C1 segment of cervical spinal cord (tissue), 14 donors: ENCODE measurements around the gene IL9.

Source experiments
- DNase-seq, 14 donors: peaks; one replicate each; lab custom pipeline; 2025; lab: John Stamatoyannopoulos, UW

IL9 gene

DNA sequence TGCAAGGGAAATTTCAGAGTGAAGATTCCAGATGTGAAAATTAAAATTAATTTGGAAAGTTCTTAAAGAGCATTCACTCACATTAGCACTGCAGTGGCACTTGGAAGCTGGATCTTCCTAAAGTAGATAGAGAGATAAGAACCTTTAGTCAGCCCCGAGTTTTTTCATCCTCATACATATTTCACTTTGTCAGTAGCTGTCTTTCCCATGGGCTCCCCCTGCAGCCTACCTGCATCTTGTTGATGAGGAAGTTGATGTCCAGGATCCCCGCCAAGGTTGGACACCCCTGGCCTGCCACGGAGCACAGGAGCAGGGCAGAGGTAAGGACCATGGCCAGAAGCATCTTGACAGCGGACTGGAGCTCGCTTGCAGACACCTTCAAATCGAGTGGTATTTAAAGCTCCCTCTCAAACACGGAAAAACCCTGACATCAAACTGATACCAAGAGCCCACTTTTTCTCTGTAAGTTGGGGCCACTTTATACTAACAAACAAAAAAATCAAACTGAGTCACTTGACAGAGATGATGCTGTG lies at the start of gene IL9:
IL9 (minus strand) TSS at position 368 of the 533 bp plus-strand sequence; CDS start at position 343, 25 bp downstream.
- no peak for DNase-seq

DNA sequence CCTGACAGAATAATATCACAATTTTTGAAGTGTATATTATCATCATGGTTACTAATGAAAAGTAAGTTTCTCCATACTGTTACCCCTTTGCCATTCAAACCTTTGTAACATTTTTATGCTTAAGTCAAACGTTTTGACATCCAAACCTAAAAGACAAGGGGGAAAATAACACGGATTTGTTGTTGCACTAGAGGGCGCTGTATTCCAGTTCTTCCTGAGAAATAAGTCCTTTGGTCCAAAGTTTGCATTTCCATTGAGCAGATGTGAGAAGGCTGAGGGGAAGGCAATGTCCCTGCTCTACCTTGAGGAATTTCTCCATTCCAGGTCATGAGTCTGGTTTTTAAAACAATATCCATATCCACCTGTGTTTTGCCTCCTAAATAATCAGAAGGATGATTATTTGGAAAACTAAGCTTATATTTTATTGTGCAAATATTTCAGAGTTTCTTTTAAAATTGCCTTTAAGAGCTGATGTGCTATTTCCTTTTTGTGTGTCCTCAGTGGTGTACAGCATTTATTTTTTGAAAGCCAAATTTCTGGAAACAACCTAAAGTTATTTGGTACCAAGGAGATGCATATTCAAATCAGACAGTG lies 49.4 kb upstream of the IL9 start:
- peak in 4 of 14 donors; percentile 0 to 7 (median 4) for DNase-seq

DNA sequence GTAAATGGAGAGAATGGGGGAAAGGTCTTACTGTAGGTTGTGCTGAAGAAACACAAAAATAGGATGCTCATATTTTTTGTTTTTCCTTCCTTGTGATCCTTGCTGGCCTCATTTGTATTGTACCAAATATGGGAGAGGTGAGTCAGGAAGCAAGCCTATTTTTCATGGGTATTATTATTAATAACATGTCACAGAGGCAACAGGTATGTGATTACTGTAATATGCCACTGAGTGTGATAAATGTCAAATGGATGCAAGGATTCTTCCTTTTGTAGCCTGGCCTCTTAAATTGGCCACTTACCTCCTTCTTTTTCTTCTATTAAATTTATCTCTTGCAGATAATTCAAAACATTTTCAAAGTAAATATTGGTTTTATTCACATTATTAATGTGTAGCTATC lies 48.9 kb upstream of the IL9 start:
- no peak for DNase-seq

DNA sequence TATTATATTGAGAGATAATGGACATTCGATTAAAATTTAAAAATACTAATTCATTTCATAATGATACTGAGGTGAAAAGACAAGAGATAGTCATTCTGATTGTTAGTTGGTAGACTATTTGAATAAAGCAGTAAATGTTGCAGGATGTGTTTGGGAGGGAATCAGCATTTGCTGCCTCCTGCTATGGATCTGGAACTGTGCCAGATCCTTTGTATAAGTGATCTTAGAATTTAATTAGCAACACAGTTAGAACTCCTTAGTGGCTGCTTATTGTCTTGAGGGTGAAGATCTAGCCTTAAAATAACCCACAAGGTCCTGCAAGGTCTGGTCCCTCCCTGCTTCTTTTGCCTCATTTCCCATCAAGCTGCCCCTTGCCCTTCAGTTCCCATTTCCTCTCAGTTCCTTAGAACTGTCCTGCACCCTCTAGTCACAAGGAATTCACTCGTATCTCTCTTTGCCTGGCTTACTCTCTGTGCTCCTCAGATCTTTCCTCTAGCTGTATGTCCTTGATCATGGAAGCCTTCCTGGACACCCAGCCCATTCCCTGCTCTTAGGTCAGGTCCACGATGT lies 46.6 kb upstream of the IL9 start:
- DNase-seq, result no peak

DNA sequence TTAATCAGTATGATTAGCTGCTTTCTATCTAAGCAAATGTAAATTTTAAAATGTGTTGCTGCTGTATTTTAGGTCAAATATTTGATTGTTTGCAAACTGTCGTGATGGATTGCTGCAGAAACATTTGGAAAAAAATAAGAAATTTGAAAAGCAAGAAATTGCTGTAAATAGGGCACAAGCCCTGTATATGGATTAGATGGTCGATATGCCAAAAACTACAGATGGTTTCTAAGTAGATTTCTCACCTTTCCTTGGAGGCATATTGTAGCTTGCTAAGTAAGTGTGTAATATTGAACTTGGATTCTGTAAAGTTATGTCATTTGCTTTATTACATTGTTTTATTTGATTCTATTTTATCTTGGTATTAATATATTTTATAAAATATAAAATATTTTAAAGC lies 46.1 kb upstream of the IL9 start:
- no peak for DNase-seq

DNA sequence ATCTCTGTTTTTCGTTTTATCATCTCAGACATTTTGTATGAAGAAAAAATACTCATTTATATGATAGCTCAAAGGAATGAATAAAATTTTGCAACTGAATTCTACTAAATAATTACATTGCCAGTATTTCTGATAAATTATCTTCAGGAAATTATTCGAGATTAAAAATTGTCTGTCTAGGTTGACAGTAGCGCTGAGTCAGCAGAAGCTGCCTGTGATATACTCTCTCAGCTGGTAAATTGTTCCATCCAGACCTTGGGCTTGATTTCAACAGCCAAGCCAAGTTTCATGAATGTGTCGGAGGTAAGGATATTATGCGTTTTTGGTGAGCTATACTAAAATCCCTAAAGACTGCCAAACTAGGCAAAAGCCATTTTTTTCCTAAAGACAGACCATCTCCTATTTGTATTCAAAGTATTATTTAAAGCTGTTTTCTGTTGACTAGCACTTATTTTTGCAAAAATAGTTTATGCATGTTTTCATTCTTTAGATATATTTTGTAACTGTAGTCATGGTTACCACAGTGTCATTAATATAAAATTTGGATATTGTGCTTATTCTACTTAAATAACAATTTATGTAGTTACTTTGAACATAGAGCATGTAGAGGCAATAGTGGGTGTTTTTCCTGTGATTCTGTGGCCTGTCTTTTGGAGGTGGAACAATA lies 41.7 kb upstream of the IL9 start:
- no peak for DNase-seq

DNA sequence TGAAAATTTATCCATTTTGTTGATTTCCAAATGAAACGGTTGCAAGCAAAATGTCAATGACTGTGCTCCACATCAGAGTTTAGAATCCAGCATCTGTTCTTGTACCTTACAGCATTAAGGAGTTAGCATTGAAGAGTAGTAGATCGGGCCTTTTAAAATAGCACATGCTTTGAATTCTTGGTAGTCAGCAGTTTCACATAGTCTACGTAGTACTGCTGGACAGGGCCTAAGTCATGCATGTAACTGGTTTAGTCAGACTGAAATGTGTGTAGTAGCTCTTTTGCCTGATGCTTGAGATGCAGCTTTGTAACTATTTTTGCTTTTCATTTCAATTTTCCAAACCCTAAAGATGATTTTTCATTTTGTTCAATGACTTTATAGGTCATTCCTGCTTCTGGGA lies 39.3 kb upstream of the IL9 start:
- DNase-seq, result no peak

DNA sequence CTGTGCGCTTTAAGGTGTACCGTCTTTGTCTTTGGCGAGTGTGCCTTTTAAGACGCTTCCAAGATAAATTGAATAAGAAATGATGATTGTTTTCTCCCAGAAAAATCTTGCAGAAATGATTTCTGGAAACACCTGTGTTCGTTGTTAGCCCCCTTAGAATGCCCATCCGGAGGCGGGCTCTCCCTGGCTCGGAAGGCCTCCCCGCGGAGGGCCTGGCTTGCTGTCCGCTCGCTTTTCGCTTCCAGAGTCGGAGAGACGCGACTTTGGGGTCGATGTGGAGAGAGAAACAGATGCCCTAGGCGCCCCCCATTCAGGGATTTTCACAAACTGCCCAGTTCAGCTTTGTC lies 35.3 kb upstream of the IL9 start:
- DNase-seq, result no peak

DNA sequence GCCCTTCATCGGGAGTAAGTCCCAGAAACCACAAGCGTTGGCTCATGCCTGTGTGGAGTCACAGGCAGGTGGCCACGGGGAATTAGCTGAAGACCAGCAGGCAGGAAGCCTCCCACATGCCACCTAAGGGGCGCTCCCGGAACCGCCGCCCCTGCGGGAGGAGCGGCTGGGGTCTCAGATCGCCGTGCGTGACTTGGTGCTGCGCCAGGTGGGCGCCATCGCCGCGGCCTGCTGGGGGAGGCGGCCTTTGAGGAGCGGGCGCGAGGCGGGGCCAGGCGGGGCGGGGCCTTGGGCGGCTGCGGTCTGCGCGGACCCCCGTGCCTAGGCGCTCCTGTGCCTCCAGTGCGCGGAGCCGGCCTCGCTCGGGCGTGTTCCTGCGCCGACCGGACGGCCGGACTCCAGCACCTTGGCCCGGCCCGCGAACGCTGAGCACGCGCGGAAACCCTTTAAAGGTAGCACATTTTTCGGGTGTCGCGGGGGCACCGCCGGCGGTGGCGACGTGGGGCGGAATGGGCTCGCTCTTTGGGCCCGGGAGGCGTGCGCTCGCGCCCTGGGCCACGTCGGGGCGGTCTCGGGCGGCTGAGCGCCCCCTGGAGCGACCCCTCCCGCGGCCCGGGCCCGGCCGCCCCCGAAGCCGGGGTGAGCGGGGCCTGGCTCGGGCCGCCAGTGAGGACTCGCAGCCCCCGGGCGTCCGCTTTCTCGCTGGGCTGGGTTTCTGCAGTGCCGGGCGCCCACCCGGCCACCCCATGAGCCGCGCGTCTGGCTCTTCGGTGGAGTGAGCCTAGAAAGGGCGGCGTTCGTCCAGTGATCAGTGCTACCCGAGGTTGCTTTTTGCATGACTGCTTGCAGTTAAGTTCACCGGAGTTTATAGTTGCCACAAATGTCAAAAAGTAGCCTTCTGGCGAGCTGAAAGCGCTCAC lies 34.6 kb upstream of the IL9 start:
- DNase-seq, result no peak

DNA sequence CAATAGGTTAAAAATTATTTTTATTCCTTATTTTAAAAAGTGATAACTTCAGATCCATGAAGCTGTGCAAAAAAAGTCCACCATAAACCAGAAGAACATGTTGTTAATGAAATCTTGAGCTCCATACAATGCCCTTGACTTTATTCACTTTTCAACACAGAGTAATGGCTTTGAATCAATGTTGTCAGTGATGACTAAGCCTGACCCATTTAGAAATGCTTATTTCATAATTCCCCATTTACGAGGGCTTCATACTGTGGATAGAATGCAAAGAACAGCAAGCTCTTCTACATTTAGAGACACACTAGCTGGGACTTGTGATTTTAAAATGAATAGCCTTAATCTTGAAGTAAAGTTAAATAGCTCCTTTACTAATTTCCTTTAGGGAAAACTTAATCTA lies 25.7 kb upstream of the IL9 start:
- no peak for DNase-seq

DNA sequence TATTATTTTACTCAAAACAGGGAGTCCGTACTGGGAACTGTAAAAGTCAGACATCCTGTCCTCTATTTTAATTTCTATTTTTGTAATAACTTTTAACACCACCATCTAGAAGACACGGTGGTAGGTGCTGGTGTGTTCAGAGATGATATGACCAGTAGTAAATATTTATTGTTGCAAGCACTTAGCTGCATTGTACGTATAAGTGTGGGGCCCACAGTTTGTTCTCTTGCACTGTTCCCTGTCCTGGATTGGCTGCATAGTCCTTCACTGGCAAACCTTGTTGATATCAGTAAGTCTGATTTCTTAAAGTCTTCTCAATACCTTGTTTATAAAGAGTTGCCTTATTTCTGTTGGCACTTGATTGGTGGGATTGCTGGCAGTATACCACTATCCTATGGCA lies 24.6 kb upstream of the IL9 start:
- DNase-seq, result no peak

DNA sequence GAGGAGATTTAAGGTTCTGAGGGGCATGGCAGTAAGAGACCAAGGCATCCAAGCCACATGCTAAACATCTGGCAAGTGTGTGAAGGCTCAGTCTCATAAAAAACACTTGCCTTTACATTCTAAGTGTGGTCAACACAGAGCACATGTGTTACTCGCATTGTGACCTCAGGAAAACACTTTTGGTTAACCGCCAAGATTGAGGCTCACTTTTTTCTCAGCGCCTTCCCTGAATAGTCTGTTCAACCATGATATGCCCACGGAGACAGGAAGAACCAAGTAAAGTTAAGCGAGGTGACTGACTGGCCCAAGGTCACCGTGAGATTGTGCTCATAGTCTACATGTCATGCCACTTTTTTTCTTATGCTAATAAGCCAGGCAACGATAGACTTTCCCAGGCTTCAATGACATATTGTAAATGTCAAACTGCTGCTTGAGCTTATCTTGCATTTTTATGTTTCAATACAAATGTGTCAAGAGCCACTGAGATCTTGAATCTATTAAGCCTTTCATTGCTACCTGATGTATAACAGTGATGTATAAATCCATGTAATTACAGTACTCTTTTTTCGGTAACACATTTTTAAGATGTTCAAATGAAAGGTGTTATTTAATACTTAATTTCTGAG lies 21.1 kb upstream of the IL9 start:
- no peak for DNase-seq

DNA sequence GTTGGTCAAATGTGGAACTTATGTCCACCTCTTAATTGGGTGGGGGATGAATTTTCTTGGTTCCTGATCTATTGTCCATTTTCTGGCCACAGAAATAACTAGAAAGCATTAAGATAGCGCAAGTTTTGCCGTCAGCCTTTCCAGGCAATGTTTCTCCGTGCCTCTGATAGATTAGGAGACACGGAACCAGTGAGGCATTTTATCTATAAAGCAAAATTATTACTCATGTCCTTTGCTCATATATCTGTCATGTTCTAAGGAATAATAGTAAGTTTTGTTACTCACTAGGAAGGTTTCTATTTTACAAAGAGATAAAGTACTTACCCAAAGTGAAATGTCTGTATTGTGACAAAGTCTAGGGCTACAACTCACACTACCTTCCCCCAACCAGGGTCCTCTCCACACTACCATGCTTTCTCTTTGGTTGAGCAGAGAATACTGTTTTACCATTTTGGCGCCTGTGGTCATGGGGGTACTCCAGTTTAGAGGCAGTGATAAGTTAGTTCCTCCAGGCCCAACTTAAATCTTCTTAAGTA lies 19.9 kb upstream of the IL9 start:
- DNase-seq, result no peak

DNA sequence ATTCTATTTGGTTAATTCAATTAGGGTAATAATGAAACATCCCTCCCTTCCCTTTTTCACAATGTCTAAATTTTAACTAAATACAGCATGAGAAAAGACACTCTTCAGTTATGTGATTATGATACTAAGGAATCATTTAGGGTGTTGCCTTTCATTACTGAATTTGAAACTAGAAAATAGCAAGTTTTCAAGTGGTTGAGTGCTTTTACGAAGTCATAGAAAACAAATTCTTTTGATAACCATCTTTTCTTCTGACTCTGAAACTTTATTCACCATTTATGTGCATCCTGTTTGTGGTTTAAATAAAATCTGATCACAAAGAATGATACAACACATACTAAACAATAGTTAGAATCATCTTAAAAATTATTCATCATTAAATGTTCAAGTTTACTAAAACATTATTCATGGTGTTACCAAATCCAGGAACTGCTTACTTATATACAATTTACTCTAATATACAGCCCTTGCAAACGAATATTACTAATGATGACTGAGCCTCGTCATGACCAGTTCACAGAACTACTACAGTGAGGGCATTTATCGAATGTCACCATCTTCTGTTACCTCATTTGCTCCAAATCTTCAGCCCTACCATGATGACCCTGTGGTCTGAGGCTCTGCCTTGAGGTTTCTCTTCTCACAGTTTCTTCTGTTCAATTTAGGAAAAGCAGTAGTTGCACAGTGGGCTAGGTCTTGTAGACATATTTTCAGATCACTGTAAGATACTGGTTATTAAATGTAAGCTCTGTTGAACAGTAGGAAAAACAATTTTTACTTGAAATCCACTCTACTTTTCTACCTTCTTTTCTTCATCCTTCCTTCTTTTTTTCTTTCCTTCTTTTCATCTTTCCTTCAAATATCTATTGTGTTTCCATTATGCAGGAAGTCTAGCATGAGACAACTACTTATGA lies 18.3 kb upstream of the IL9 start:
- no peak for DNase-seq

DNA sequence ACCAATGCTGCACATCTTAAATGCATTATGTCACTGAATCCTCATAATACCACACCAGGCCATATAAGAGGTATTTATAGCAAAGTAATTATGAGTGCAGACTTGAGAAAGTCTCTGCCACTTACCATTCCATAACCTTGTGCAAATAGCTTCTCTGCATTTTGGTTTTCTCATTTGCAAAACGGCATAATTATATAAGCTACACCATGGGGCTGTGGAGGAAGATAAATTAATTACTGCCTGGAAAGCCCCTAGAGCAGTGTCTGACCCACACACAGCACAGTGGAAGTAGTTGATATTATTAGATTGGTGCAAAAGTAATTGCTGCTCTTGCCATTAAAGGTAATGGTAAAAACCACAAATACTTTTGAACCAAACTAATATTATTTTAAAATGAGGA lies 9.5 kb upstream of the IL9 start:
- no peak for DNase-seq

DNA sequence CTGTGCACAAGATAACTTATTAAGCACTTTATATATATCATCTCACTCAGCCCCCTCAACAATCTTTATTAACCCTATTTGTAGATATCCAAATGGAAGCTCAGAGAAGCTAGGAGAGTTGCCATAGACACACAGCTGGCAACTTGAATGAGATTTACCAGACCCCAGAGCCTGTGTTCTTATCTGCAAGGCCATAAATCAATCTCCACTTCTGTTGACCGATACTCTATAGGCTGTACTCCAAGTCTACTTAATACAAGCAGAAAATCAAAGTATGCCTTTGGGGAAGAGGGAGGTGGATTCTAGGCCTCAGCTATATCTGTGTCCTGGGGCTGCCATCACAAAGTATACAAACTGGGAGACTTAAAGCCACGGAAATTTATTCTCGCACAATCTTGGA lies 6.0 kb upstream of the IL9 start:
- DNase-seq, result no peak

DNA sequence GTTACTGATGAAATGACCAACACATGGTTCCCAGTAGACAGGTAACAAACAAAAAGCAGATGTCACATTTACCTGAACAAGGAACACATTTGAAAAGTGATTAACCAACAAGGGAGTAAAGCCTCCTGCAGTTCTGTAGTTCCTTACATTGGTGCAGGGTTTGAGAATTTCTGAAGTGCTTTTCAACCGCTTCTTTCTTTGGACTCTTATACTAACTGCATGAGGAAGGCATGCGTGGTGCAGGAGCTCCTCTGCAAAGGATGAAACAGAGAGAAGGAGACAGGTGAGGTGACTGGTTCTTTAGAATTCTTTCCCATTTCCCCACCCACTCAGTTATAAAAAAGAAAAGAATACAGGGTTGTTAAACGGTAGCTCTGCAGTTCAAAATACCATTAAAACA lies 4.6 kb upstream of the IL9 start:
- no peak for DNase-seq

DNA sequence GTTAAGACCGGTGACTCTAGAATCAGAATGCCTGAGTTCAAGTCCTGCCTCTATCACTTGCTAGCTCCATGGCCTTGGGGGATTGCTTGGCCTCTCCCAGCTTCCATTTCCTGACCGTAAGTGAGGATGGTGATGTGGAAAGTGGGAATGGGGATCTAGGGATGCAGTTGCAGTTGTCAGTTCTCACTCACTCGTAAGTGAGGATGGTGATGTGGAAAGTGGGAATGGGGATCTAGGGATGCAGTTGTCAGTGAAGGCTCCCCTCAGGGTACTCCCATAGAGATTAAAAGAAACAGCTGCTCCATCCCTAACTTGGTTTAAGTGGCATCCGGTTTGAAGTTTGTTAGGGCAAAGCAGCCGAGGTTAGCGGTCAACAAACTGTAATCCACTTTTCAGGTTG lies 3.0 kb upstream of the IL9 start:
- no peak for DNase-seq

DNA sequence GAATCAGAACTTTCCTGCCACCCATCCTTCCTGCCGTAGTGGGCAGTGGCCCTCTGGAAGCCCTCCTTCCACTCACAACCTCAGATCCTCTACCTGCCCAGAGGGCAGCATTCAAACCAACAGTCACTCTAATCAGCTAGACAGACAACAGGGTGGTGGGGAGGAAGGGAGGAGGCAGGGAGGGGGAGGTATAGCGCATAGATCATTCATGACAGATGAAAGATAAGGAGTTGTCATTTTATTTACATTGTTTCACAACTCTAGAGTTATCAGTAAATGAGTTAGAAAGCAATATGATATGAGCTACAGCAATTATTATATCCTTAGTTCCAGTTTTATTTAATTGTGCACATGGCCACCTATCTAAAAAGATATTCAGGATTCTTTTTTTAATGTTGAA lies 852 bp downstream of the IL9 start:
- no peak for DNase-seq

DNA sequence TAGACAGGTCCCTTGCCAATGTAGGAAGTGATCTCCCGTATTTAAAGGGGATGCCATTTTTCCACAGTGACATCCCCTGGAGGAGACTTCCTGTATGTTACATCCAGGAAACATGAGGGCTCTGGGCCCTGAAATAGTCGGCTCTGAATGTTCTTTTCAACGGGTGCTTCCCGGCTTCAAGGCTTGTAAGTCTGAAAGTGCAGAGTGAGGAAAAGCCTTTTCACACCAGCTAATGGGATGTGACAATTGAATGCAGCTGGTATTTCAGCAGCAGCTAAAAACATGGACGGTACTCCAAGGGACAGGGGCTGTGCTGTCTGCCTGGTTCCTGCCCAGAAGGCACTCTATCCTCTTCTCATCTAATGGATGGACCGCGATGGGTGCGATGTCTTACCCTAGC lies 1.4 kb downstream of the IL9 start:
- no peak for DNase-seq
